Stomach (tissue), 9 donors: Measurements from ENCODE around the gene TPI1. TPM values are rescaled to one million over a fixed set of nuclear protein-coding genes. Genes with fewer than 3 reads are reported as not detected.
A peak's percentile ranks its signal among the peaks of the same experiment; 100 is the strongest.
"Not testable (repeated sequence)": the region's sequence is repeated elsewhere in the genome, so short reads cannot be mapped to it uniquely, and the experiment has no call there.

Experiments
- DNase-seq, 2 donors: peaks; one replicate each; pipeline versions ENCODE4 v3.0.0 to v3.0.0-alpha.2; 2013 to 2019
- H3K27ac ChIP-seq, 5 donors: fragments of 200-600 bp in 4 of 5; sonication (generic) in 4 of 5; one replicate each; pipeline ENCODE4 v1.5.1; 2013 to 2019; ENCODE audit warnings: mild to moderate bottlenecking in 1 of 5, moderate library complexity in 1 of 5
- H3K27me3 ChIP-seq, 3 donors: fragments of 200-600 bp; sonication (generic); one replicate each; pipeline ENCODE4 v1.5.1; 2017 to 2019; ENCODE audit warnings: mixed run types in 1 of 3
- H3K36me3 ChIP-seq, 4 donors: fragments of 200-600 bp; sonication (generic); 1 replicate in 3 of 4; 2 replicates in 1 of 4; pipeline ENCODE4 v1.5.1; 2016 to 2019
- H3K4me1 ChIP-seq, 4 donors: fragments of 200-600 bp; sonication (generic); one replicate each; pipeline ENCODE4 v1.5.1; 2016 to 2019
- H3K4me3 ChIP-seq, 4 donors: fragments of 200-600 bp; sonication (generic) in 3 of 4; one replicate each; pipeline ENCODE4 v1.5.1; 2016 to 2019; ENCODE audit warnings: mild to moderate bottlenecking in 1 of 4
- H3K9me3 ChIP-seq, 4 donors: fragments of 200-600 bp; sonication (generic); one replicate each; pipeline ENCODE4 v1.5.1; 2016 to 2019
- CTCF ChIP-seq, 7 experiments: fragments of 450-650 bp in 4 of 7; fragments of 200-600 bp in 3 of 7; sonication (generic) in 3 of 7; IDR thresholded peaks; one replicate each; pipeline ENCODE4 v1.5.1; 2016 to 2019; ENCODE audit warnings: antibody characterized with exemption in 7 of 7, control low read depth in 2 of 7, mild to moderate bottlenecking in 1 of 7
- EP300 ChIP-seq: sonication (generic); formaldehyde crosslinking; IDR thresholded peaks from one replicate; pipeline ENCODE4 v1.6.1; 2017; ENCODE audit warnings: antibody characterized with exemption
- POLR2A ChIP-seq, 4 donors: fragments of 450-650 bp; IDR thresholded peaks; one replicate each; pipeline ENCODE4 v1.6.1; 2016; ENCODE audit warnings: antibody characterized with exemption in 4 of 4, control low read depth in 2 of 4, mild to moderate bottlenecking in 1 of 4, moderate library complexity in 1 of 4
- POLR2AphosphoS5 ChIP-seq, 3 donors: sonication (generic); formaldehyde crosslinking; IDR thresholded peaks; one replicate each; pipeline ENCODE4 v1.6.1; 2016; ENCODE audit warnings: antibody characterized with exemption in 3 of 3
- WGBS, 5 donors: extraction: QIAGEN DNeasy Blood & Tissue Kit in 3 of 5; methylation state at CpG; one replicate each; pipeline versions ENCODE4 v1.1.5 to v1.1.7; 2013 to 2018; 5-methylcytosine and 5-hydroxymethylcytosine counted together
- intact Hi-C: fragments of 100-400 bp; cut with DNase I; formaldehyde crosslinking; loops from one replicate; pipeline ENCODE4 v1.15.1; 2023; ENCODE audit warnings: low total_unique reads
- polyA plus RNA-seq, 3 donors: library from polyadenylated mRNA; stranded (reverse); fragments of 200-250 nt; gene quantifications; one replicate each; pipeline ENCODE4 v1.2.3, GENCODE V29; 2013
- total RNA-seq, 5 donors: library from RNA; depleted of rRNA; stranded (reverse); fragments of >200 nt; gene quantifications; one replicate each; pipeline versions ENCODE4 v1.1.0 to v1.2.3, GENCODE V29; 2014 to 2016
- donor health status: healthy with polysubstance abuse.
- donor health status: Bipolar disorder and iron deficiency.
- donor health status: healthy.

Gene TPI1
- total and polyA plus RNA-seq, 8 donors = 131 to 526 (median 336) TPM

- H3K27ac ChIP-seq = peak overlapping the region in 4 of 5 donors; percentile 36 to 98 (median 98)
- 18 to 33% (median 25%) methylated on average over 10 to 12 of the region's 12 CpGs for WGBS, 5 donors
- intact Hi-C loops = no loop called here
- no peaks in the 10 kb centered on the region for H3K9me3 ChIP-seq
- TF ChIP-seq POLR2AphosphoS5 (IDR thresholded peaks at IDR 0.05) (peak in 2 of 3 donors; percentile 4 to 79), CTCF (IDR thresholded peaks at IDR 0.05) (peak in 5 of 7 experiments; percentile 85 to 96 (median 90)), EP300 (no peak)
- H3K4me3 ChIP-seq = peak overlapping the region in 3 of 4 donors; percentile 81 to 99 (median 98)
- DNase-seq = peak; percentile 91 to 94
- peaks cover 37 to 71% (median 66%) of the 10 kb centered on the region in 4 donors for H3K4me1 ChIP-seq
- no peaks in the 10 kb centered on the region for H3K27me3 ChIP-seq
- H3K36me3 ChIP-seq = peaks cover 27 to 45% (median 43%) of the 10 kb centered on the region in 4 donors
Observed at GRCh38 chr12:6869049-6870021, 2.0 kb downstream of the TPI1 start.

- H3K4me3 ChIP-seq = peak overlapping the region in 1 of 4 donors; percentile 99
- intact Hi-C loops, H3K27me3 ChIP-seq, H3K9me3 ChIP-seq, DNase-seq: not testable (repeated sequence)
- peaks cover 17 to 35% (median 33%) of the 10 kb centered on the region in 4 donors for H3K36me3 ChIP-seq
- H3K27ac ChIP-seq = peak overlapping the region in 2 of 5 donors; percentile 98
- WGBS, 5 donors = 51 to 66% (median 58%) methylated on average over 4 of the region's 4 CpGs
- peaks cover 37 to 74% (median 73%) of the 10 kb centered on the region in 4 donors for H3K4me1 ChIP-seq
Observed at GRCh38 chr12:6870304-6870703, 3.0 kb downstream of the TPI1 start.

GRCh38 chr12:6871052-6871957 lies 4.0 kb downstream of the TPI1 start:
- Histone ChIP-seq H3K9me3 (no peaks in the 10 kb centered on the region), H3K36me3 (peaks cover 16 to 34% (median 28%) of the 10 kb centered on the region in 4 donors), H3K27me3 (no peaks in the 10 kb centered on the region), H3K4me1 (peaks cover 37 to 73% (median 72%) of the 10 kb centered on the region in 4 donors), H3K27ac (peak overlapping the region; percentile 31 to 98 (median 88)), H3K4me3 (peak overlapping the region; percentile 69 to 84 (median 77))
- DNase-seq = peak; percentile 45 to 69
- 52 to 66% (median 56%) methylated on average over 11 to 12 of the region's 12 CpGs for WGBS, 5 donors
- no peak for TF ChIP-seq POLR2A (IDR thresholded peaks at IDR 0.05)
- TF ChIP-seq POLR2AphosphoS5 (IDR thresholded peaks at IDR 0.05) = peak in 2 of 3 donors; percentile 24 to 64
- TF ChIP-seq EP300 = no peak
- TF ChIP-seq CTCF (IDR thresholded peaks at IDR 0.05) = no peak
- intact Hi-C loops = no loop called here

- no peaks in the 10 kb centered on the region for H3K27me3 ChIP-seq
- peaks cover 31 to 65% (median 63%) of the 10 kb centered on the region in 4 donors for H3K4me1 ChIP-seq
- DNase-seq = peak; percentile 88 to 95
- intact Hi-C loops = no loop called here
- H3K36me3 ChIP-seq = peaks cover 16 to 34% (median 30%) of the 10 kb centered on the region in 4 donors
- peak overlapping the region; percentile 87 to 98 (median 88) for H3K27ac ChIP-seq
- H3K9me3 ChIP-seq = no peaks in the 10 kb centered on the region
- TF ChIP-seq POLR2A (IDR thresholded peaks at IDR 0.05) = no peak
- TF ChIP-seq POLR2AphosphoS5 (IDR thresholded peaks at IDR 0.05) = peak in 2 of 3 donors; percentile 63 to 82
- peak in 5 of 7 experiments; percentile 75 to 96 (median 89) for TF ChIP-seq CTCF (IDR thresholded peaks at IDR 0.05)
- WGBS, 5 donors = 0 to 2% (median 0%) methylated on average over 25 to 40 of the region's 40 CpGs
- peak overlapping the region; percentile 69 to 84 (median 77) for H3K4me3 ChIP-seq
Observed at GRCh38 chr12:6872073-6873048, 5.0 kb downstream of the TPI1 start.
